HL-60 (cell line): ENCODE results near the gene L3MBTL4.

Experiments
- DNase-seq, 2 experiments: peaks; one replicate each; pipeline ENCODE4 v3.0.0-alpha.2; 2010 to 2020; ENCODE audit warnings: low read depth in 1 of 2, low spot score in 1 of 2
- H3K27ac ChIP-seq: fragments of 250-450 bp; sonication (Bioruptor Pico); replicated peaks from 2 replicates; pipeline ENCODE4 v1.5.1; 2020; ENCODE audit warnings: mild to moderate bottlenecking, moderate library complexity
- H3K27me3 ChIP-seq: fragments of 250-450 bp; sonication (Bioruptor Pico); 2 replicates; pipeline ENCODE4 v1.5.1; 2021; ENCODE audit warnings: mild to moderate bottlenecking, moderate library complexity; ENCODE audit not compliant: insufficient read depth, poor library complexity, severe bottlenecking
- H3K4me3 ChIP-seq: replicated peaks from 2 replicates; pipeline ENCODE4 v1.5.1; 2011; ENCODE audit warnings: mild to moderate bottlenecking, control low read depth, low read length; ENCODE audit not compliant: insufficient read depth
- CTCF ChIP-seq: IDR thresholded peaks from one replicate; pipeline ENCODE4 v1.5.1; 2011; ENCODE audit warnings: low read length, control low read depth, inconsistent platforms; ENCODE audit not compliant: insufficient read depth
- GABPA ChIP-seq: IDR thresholded peaks from 2 replicates; pipeline ENCODE4 v1.6.1; 2012; ENCODE audit warnings: low read depth
- POLR2AphosphoS5 ChIP-seq: IDR thresholded peaks from 2 replicates; pipeline ENCODE4 v1.6.1; 2012; ENCODE audit warnings: low read depth
- REST ChIP-seq: IDR thresholded peaks from 2 replicates; pipeline ENCODE4 v1.6.1; 2012; ENCODE audit warnings: low read depth; ENCODE audit not compliant: insufficient replicate concordance
- SPI1 ChIP-seq: IDR thresholded peaks from 2 replicates; pipeline ENCODE4 v1.6.1; 2012; ENCODE audit warnings: low read depth, mild to moderate bottlenecking, borderline replicate concordance

L3MBTL4 gene

GRCh38 chr18:6370886-6371635, 43.6 kb downstream of the L3MBTL4 start:
- Histone ChIP-seq H3K4me3 (no peak overlapping the region), H3K27ac (no peak overlapping the region), H3K27me3 (no peaks in the 10 kb centered on the region)
- TF ChIP-seq POLR2AphosphoS5: no peak
- DNase-seq: no peak

- no peaks in the 10 kb centered on the region for H3K27me3 ChIP-seq
- TF ChIP-seq GABPA: no peak
- TF ChIP-seq POLR2AphosphoS5: no peak
- no peak for TF ChIP-seq REST
- TF ChIP-seq SPI1: no peak
- no peak for TF ChIP-seq CTCF
- no peak overlapping the region for H3K27ac ChIP-seq
- no peak overlapping the region for H3K4me3 ChIP-seq
- DNase-seq: no peak
Observed at GRCh38 chr18:6370410-6370809, 44.3 kb downstream of the L3MBTL4 start.

GRCh38 chr18:6368017-6368416, 46.7 kb downstream of the L3MBTL4 start:
- H3K27me3 ChIP-seq: no peaks in the 10 kb centered on the region
- TF ChIP-seq REST (no peak), CTCF (no peak), SPI1 (no peak), POLR2AphosphoS5 (no peak), GABPA (no peak)
- H3K27ac ChIP-seq: no peak overlapping the region
- no peak overlapping the region for H3K4me3 ChIP-seq
- DNase-seq: no peak

GRCh38 chr18:6367208-6367607, 47.5 kb downstream of the L3MBTL4 start:
- Histone ChIP-seq H3K4me3 (no peak overlapping the region), H3K27ac (no peak overlapping the region), H3K27me3 (no peaks in the 10 kb centered on the region)
- TF ChIP-seq GABPA (no peak), CTCF (no peak), SPI1 (no peak), REST (no peak), POLR2AphosphoS5 (no peak)
- DNase-seq: no peak
